ENCODE measurements around the gene ABCC1.
"Not testable (repeated sequence)": the region's sequence is repeated elsewhere in the genome, so short reads cannot be mapped to it uniquely, and the experiment has no call there.

The ABCC1 gene

DNA sequence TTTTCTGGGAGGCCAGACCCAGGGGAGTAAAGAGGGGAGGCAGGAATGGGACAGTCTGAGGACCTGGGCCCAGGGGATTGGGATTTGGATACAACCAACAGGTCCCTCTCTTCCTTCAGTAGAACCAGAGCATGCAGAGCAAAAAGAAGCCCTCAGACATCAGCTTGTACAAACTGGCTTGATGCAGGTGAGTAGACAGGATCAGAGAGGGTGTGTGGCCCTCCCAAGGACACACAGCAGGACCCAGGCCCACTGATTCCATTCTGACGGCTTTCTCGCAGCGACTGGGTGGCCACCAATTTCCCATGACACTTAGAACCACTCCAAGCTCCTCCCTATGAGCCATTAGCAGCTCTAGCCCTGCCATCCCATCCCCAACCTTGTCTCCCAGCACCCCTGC lies 210.2 kb downstream of the ABCC1 start:
- no peak for DNase-seq (ENCODE audit: low read depth)

GRCh38 chr16:16161319-16161718 lies 211.9 kb downstream of the ABCC1 start:
- DNase-seq (ENCODE audit: low read depth) = no peak

DNA sequence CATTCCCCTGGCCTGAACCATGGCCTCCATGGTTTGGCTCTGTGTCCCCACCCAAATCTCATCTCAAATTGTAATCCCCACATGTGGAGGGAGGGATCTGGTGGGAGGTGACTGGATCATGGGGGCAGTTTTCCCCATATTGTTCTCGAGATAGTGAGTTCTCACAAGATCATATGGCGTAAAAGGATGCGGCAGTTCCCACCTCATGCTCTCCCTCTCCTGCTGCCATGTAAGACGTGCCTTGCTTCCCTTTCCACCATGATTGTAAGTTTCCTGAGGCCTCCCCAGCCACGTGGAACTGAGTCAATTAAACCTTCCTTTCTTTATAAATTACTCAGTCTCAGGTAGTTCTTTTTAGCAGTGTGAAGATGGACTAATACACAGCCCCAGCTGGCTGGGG lies 212.4 kb downstream of the ABCC1 start:
- not testable (repeated sequence) for DNase-seq (ENCODE audit: low read depth)

DNA sequence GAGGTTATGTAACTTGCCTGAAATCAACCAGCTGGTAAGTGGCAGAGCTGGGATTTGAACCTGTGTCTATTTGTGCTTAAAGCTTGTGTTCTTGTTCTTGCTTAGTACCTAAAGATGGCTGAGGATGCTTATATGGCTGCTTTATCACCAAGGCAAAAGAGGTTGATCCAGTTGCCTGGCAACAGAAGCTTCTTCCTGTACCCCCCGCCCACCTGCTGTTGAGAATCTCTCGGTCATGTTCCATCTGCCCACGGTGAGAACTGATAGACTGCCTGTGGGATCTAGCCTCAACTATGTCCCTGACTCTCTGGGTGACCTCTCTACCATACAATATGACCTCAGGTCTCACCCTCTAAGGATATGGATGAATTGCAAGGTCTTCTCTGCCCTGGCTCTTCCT lies 213.2 kb downstream of the ABCC1 start:
- DNase-seq (ENCODE audit: low read depth) = no peak

- no peak for DNase-seq (ENCODE audit: low read depth)
Measured at GRCh38 chr16:16163109-16163508, 213.7 kb downstream of the ABCC1 start.

DNA sequence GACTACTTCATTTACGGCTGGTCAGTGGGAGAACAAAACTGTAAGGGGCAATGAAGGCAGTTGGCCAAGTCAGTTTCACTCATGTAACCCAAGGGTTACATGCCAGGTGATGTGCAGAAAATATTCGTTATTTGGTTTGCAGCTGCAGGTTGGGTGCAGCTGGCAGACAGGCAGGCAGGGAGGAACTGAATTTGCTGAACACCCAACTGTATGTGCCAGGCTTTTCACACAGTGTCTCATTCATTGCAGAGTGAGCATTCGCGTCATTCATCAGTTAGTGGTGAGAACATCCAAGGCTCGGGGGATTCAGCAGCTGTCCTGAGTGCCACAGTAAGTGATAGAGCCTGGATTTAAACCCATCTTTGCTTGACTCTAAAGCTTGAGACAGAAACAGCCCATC lies 214.2 kb downstream of the ABCC1 start:
- DNase-seq (ENCODE audit: low read depth) = no peak

DNA sequence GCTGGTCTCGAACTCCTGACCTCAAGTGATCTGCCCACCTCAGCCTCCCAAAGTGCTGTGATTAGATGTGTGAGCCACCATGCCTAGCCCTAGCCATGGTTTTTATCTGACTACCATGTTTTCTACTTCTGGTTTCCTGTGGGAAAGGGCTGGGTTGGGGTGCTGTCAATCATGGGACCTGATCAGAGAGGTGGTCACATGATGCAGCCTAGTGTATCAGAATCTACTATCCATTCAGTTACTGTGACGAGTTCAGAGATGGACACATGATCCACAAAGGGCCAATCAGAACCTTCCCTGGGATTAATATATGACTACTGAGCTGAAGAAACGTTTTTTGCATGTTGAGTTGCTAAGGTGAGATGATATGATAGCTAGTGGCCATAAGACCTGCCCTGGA lies 214.8 kb downstream of the ABCC1 start:
- no peak for DNase-seq (ENCODE audit: low read depth)

GRCh38 chr16:16166085-16166484 lies 216.7 kb downstream of the ABCC1 start:
- DNase-seq (ENCODE audit: low read depth) = no peak

GRCh38 chr16:16166949-16167348 lies 217.5 kb downstream of the ABCC1 start:
- no peak for DNase-seq (ENCODE audit: low read depth)

GRCh38 chr16:16167927-16168326 lies 218.5 kb downstream of the ABCC1 start:
- no peak for DNase-seq (ENCODE audit: low read depth)

DNA sequence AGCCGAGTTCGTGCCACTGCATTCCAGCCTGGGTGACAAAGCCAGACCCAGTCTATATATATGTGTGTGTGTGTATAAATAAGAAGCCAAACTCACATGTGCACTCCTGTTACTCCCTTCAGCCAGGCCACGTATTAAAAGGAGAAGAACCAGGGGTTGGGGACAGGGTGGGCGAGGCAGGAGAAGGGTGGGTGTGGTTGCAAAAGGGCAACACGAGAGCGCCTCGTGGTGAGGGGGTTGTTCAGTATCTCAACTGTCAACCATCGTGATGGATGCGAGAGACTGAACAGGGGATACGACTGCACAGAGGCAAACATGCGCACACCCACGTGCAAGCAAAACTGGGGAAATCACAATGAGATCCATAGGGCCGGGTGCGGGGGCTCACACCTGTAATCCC lies 219.0 kb downstream of the ABCC1 start:
- DNase-seq (ENCODE audit: low read depth) = no peak

DNA sequence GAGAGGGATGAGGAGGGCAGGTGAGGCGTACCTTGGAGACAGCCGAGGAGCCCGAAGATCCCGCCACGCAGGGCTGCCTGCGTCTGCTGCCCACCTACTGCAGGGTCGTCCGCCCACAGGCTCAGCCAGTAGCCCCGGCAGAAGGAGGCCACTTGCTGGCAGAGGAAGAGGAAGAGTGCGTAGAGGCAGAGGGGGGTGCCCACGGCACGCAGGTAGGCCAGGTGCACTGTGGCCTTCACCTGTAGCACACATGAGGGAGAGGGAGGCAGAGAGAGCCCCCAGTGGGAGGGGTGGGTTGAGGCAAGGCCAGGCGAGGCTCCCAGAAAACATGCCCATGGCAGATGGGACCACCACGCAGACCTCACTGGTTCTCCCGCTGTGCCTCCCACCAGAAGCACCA lies 220.2 kb downstream of the ABCC1 start:
- DNase-seq (ENCODE audit: low read depth) = no peak

- no peak for DNase-seq (ENCODE audit: low read depth)
Measured at GRCh38 chr16:16171332-16171919, 222.0 kb downstream of the ABCC1 start.

DNA sequence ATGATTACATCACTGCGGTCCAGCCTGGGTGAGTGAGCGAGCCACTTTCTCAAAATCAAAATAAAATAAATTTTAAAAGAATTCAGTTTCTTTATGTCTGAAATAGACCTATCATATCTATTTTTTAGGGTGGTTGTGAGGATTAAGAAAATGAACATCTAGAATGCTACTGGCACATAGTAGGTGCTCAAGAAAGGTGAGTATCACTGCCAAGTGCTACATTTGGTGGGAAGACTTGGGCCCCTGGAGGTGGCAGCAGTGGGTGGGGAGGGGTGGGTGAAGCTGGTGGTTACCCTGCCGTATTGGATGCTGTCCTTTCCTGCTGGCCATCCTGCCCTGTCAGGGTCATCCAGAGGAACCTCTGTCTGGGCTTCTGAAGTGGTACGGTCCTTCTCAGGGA lies 223.6 kb downstream of the ABCC1 start:
- DNase-seq (ENCODE audit: low read depth) = no peak

DNA sequence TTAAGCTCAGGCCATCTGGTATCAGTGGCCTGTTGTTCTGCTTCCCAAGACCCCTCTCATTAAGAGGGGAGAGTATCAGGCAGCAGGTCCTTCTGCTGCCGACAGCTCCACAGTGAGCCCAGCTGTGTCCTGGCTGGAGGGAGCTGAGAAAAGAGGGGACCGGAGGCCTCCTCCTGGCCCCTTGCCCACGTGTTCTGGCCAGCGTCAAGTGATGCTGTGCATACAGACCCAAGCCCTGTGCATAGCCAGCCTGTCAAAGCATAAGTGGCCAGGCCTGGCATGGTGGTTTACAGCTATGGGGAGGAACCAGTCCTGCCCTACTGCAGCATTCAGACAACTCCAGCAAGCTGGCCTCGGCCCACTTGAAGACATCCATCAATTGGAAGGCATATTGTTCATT lies 225.9 kb downstream of the ABCC1 start:
- DNase-seq (ENCODE audit: low read depth) = no peak

DNA sequence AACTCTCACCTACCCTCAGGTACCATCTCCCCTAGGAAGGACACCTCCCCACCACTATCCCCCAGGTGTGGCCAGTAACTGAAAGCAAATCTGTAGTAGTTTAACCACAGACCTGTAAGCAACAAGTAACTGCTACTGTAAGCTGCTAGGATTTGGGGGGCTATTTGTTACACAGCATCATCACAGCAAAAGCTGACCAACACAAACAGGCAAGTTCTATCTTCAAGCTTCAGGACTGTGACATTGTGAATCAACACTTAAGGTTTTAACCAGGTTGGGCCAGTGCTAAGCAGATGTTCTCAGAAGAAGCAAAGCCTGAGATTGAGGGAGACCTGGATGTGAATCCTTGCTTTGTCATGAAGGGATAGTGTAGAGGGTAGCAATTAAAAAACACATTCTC lies 226.9 kb downstream of the ABCC1 start:
- no peak for DNase-seq (ENCODE audit: low read depth)

DNA sequence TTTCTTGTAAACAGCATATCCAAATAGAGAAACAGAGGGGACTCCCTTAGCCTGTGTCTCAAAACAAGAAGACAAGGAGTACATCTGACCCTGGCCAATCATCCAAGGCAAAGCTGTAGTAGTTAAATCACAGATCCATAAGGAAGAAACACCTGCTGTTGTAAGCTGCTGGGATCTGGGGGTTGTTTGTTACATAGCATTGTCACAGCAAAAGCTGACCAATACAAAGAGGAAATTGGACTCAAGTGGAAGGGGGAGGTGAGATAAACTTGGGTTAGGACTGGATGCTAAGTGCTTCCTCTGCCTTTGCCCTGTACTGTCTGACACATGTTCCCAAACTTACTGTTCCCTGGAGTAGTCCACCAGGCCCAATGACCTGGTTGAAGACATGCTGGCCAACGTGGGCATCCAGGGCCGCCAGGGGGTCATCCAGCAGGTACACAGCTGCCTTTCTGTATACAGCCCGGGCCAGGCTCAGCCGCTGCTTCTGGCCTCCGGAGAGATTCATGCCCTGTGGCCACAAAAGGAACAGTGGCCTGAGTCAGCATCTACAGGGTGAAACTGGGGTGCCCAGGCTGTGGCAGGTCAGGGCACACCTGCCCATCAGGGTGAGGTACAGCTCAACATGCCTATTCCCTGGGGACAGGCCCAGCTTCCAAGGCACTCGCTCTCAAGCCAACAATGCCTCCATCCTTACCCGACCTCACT lies 229.2 kb downstream of the ABCC1 start:
- DNase-seq (ENCODE audit: low read depth) = no peak

DNA sequence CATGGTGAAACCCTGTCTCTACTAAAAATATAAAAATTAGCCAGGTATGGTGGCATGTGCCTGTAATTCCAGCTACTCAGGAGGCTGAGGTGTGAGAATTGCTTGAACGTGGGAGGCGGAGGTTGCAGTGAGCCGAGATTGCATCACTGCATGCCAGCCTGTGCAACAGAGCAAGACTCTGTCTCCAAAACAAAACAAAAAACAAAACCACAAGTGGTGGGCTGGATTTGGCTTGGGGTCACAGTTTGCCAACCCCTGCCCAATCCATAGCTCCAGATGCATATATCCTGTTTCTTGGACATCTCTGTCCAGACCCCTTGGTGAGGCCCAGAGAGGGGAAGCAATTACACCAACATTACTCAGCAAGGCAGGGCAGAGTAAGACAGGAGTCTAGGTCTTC lies 232.3 kb downstream of the ABCC1 start:
- DNase-seq (ENCODE audit: low read depth) = not testable (repeated sequence)

- DNase-seq (ENCODE audit: low read depth) = no peak
Measured at GRCh38 chr16:16182918-16183317, 233.5 kb downstream of the ABCC1 start.

- no peak for DNase-seq (ENCODE audit: low read depth)
Measured at GRCh38 chr16:16183562-16183961, 234.1 kb downstream of the ABCC1 start.

DNA sequence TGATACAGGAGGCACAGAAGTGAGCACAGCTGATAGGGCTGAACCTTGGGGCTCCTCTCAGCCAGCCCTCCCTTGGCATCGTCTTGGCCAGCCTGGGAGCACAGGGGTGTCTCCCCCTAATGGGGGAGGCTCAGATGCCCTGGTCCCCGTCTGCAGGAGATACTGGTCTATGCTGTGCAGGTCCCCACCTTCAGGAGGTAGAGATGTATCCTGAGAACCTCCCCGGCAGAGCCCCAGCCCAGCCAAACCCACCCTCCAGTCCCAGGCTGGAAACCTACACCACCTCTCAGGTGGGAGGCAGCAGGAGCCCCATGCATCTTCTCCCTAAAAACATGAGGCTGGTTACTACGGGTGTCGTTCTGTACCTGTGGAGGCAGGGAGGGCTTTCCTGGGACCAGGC lies 235.2 kb downstream of the ABCC1 start:
- no peak for DNase-seq (ENCODE audit: low read depth)

DNA sequence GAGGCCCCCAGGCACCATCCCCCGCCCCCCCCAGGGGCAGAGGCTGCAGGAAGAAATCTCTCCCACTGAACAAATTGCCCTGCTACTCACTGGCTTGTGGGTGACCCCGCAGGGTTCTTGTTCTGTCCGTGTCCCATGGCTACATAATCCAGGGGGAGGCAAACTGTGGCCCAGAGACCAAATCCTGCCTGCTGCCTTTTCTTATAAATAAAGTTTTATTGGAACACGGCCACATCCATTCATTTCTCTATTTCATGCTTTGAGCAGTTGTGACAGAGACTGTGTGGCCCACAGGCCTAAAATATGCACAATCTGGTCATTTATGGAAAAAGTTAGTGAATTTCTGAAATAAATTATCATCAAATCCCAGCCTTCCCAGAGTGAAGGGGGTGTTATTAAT lies 235.7 kb downstream of the ABCC1 start:
- DNase-seq (ENCODE audit: low read depth) = no peak

GRCh38 chr16:16186820-16187219 lies 237.4 kb downstream of the ABCC1 start:
- DNase-seq (ENCODE audit: low read depth) = no peak

GRCh38 chr16:16188827-16189226 lies 239.4 kb downstream of the ABCC1 start:
- DNase-seq (ENCODE audit: low read depth) = no peak
